Nephron progenitor cell (in vitro differentiated cells): ENCODE measurements around the gene NT5C3B.

Source experiments
- DNase-seq: peaks from one replicate; pipeline ENCODE4 v3.0.0; 2021
- H3K27ac Mint-ChIP-seq: 2 replicates; pipeline ENCODE4 v1.8.0; 2021; ENCODE audit warnings: mild to moderate bottlenecking, moderate library complexity, mixed read lengths
- H3K27me3 Mint-ChIP-seq: 2 replicates; pipeline ENCODE4 v1.8.0; 2021; ENCODE audit warnings: mild to moderate bottlenecking, low read depth, mixed read lengths; ENCODE audit not compliant: poor library complexity
- H3K36me3 Mint-ChIP-seq: 2 replicates; pipeline ENCODE4 v1.8.0; 2021; ENCODE audit warnings: low read depth, mixed read lengths
- H3K4me1 Mint-ChIP-seq: 2 replicates; pipeline ENCODE4 v1.8.0; 2021; ENCODE audit warnings: mixed read lengths
- H3K4me3 Mint-ChIP-seq: 2 replicates; pipeline ENCODE4 v1.8.0; 2021; ENCODE audit warnings: mild to moderate bottlenecking, moderate library complexity, mixed read lengths
- H3K9me3 Mint-ChIP-seq: 2 replicates; pipeline ENCODE4 v1.8.0; 2021; ENCODE audit warnings: mild to moderate bottlenecking, moderate library complexity, mixed read lengths
- TF ChIP-seq, protein P1 (sequence below): fragments of 200-600 bp; sonication (generic); IDR thresholded peaks from 2 replicates; pipeline ENCODE4 v1.5.0; 2021; ENCODE audit warnings: antibody characterized with exemption

The NT5C3B gene

GRCh38 chr17:41775394-41776226 lies 60.4 kb downstream of the NT5C3B start:
- Mint-ChIP-seq H3K27me3 (no peaks in the 10 kb centered on the region), H3K27ac (peak overlapping the region; percentile 91), H3K9me3 (no peaks in the 10 kb centered on the region), H3K4me3 (peak overlapping the region; percentile 38), H3K36me3 (peaks cover 21% of the 10 kb centered on the region), H3K4me1 (peaks cover 68% of the 10 kb centered on the region)
- DNase-seq, result no peak
- TF ChIP-seq, protein P1, sequence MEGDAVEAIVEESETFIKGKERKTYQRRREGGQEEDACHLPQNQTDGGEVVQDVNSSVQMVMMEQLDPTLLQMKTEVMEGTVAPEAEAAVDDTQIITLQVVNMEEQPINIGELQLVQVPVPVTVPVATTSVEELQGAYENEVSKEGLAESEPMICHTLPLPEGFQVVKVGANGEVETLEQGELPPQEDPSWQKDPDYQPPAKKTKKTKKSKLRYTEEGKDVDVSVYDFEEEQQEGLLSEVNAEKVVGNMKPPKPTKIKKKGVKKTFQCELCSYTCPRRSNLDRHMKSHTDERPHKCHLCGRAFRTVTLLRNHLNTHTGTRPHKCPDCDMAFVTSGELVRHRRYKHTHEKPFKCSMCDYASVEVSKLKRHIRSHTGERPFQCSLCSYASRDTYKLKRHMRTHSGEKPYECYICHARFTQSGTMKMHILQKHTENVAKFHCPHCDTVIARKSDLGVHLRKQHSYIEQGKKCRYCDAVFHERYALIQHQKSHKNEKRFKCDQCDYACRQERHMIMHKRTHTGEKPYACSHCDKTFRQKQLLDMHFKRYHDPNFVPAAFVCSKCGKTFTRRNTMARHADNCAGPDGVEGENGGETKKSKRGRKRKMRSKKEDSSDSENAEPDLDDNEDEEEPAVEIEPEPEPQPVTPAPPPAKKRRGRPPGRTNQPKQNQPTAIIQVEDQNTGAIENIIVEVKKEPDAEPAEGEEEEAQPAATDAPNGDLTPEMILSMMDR, result no peak
